Measurements from ENCODE around the gene APPBP2.

APPBP2 gene

DNA sequence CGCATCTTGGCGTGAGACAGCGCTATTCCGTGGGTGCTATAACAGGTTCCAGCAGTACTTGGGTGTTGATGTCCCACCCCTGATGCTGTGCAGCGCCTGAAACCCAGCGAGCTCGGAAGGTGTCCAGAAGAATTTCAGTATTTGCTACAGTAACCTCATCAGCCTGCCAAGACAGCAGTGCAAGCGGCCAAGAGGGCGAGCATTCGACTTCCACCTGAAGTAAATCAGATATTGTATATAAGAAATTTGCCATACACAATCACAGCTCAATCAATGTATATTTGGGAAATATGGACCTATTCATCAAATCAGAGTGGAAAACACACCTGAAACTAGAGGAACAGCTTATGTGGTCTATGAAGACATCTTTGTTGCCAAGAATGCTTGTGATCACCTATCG, 13.0 kb downstream of the APPBP2 start:
- TF ChIP-seq FOXM1 (IDR thresholded peaks at IDR 0.05; ENCODE audit: borderline replicate concordance, low read depth) (no peak), CEBPB (IDR thresholded peaks at IDR 0.05) (no peak), RAD21 (IDR thresholded peaks at IDR 0.05; ENCODE audit: low read depth) (no peak), TCF12 (IDR thresholded peaks at IDR 0.05; ENCODE audit: low read depth) (no peak)

DNA sequence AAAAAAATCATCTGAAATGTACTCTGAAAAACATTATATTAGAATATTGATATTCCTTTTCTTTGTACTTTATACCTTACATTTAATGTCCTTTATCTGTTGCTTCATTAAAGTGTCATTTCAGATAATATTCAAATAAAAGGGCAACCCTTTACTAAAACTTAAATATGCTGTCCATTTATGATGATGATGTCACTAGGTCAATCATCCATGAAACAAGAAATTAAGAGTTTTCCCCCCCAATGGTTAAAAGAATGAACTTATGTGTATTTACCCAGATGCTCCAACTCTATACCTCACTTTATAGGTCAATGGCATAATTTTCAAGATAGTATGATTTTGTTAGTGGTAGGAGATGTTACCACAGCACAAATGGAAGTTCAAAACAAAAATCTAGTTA, 15.3 kb downstream of the APPBP2 start:
- no peak for TF ChIP-seq EP300 (IDR thresholded peaks at IDR 0.05; ENCODE audit: borderline replicate concordance)
- no peak for TF ChIP-seq CEBPB (IDR thresholded peaks at IDR 0.05)
- no peak for TF ChIP-seq TCF12 (IDR thresholded peaks at IDR 0.05; ENCODE audit: low read depth)
- no peak for TF ChIP-seq FOXM1 (IDR thresholded peaks at IDR 0.05; ENCODE audit: borderline replicate concordance, low read depth)
- TF ChIP-seq EGR1 (IDR thresholded peaks at IDR 0.05): no peak
- no peak for TF ChIP-seq TEAD4 (IDR thresholded peaks at IDR 0.05)
- TF ChIP-seq RAD21 (IDR thresholded peaks at IDR 0.05; ENCODE audit: low read depth): no peak
- TF ChIP-seq TAF1 (IDR thresholded peaks at IDR 0.05; ENCODE audit: low read depth): no peak
- TF ChIP-seq, protein P1, sequence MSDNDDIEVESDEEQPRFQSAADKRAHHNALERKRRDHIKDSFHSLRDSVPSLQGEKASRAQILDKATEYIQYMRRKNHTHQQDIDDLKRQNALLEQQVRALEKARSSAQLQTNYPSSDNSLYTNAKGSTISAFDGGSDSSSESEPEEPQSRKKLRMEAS (IDR thresholded peaks at IDR 0.05): no peak
- TF ChIP-seq NFIC (IDR thresholded peaks at IDR 0.05): no peak
- no peak for TF ChIP-seq YY1 (IDR thresholded peaks at IDR 0.05; ENCODE audit: low read depth)

DNA sequence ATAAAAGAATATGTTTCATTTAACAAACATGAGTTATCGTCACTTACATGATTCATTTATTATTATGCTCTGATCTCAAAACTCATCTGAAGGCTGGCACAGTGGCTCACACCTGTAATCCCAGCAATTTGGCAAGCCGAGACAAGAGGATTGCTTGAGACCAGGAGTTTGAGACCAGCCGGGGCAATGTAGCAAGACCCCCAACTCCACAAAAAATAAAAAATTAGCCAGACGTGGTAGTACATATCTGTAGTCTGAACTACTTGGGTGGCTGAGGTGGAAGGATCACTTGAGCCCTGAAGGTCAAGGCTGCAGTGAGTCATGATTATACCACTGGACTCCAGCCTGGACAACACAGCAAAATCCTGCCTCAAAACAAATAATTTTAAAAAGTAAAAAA, 16.0 kb downstream of the APPBP2 start:
- TF ChIP-seq, protein P1 (IDR thresholded peaks at IDR 0.05): no peak
- TF ChIP-seq TAF1 (IDR thresholded peaks at IDR 0.05; ENCODE audit: low read depth): no peak

DNA sequence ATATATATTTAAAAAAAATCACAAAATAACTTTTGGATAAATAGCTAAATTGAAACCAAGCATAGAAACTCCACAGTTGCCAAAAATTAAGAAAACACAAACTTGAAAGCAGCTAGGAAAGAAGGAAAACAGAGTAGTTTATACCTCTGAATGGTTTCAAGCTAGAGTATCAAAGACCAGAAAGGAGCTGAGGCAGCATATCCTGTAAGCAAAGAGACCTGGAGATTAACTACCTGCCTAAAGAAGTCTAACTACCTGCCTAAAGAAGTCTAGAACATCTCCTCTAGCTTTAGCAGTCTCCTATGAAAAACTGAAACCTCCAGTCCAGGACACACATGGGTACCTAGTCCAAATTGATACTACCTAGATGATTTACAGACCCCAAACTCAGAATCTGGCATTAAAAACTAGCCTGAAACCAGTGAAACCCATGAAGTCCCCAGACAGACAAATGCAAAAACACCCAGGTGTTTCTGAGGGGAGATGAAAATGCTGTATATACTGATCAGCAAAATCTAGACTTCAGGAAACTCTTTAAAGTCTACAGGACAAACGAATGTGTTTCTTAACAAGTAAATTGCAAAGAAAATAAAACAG, 17.6 kb downstream of the APPBP2 start:
- no peak for TF ChIP-seq ZBTB7A (IDR thresholded peaks at IDR 0.05; ENCODE audit: low read depth)
- no peak for TF ChIP-seq EP300 (IDR thresholded peaks at IDR 0.05; ENCODE audit: borderline replicate concordance)
- TF ChIP-seq, protein P1 (IDR thresholded peaks at IDR 0.05): no peak
- no peak for TF ChIP-seq TCF12 (IDR thresholded peaks at IDR 0.05; ENCODE audit: low read depth)

DNA sequence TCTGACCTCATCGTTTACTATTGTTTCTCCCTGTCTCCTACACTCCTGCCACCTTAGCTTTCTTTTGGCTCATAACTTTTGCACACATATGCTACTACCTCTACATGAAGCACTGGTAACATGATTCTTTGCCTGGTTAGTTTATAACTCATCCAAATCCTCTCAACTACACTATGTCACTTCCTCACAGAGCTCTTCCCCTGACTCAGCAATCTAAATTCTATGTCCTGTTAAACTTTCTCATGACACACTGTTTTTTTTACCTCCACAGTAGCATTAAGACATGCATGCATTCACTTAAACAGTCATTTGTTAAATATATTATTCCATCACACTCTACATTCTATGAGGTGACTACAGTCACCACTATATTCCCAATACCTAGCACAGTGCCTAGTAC, 19.7 kb downstream of the APPBP2 start:
- TF ChIP-seq CREB1 (IDR thresholded peaks at IDR 0.05; ENCODE audit: low read depth): no peak
- no peak for TF ChIP-seq EGR1 (IDR thresholded peaks at IDR 0.05)
- no peak for TF ChIP-seq NFIC (IDR thresholded peaks at IDR 0.05)
- TF ChIP-seq, protein P1 (IDR thresholded peaks at IDR 0.05): no peak
- TF ChIP-seq, protein P2, sequence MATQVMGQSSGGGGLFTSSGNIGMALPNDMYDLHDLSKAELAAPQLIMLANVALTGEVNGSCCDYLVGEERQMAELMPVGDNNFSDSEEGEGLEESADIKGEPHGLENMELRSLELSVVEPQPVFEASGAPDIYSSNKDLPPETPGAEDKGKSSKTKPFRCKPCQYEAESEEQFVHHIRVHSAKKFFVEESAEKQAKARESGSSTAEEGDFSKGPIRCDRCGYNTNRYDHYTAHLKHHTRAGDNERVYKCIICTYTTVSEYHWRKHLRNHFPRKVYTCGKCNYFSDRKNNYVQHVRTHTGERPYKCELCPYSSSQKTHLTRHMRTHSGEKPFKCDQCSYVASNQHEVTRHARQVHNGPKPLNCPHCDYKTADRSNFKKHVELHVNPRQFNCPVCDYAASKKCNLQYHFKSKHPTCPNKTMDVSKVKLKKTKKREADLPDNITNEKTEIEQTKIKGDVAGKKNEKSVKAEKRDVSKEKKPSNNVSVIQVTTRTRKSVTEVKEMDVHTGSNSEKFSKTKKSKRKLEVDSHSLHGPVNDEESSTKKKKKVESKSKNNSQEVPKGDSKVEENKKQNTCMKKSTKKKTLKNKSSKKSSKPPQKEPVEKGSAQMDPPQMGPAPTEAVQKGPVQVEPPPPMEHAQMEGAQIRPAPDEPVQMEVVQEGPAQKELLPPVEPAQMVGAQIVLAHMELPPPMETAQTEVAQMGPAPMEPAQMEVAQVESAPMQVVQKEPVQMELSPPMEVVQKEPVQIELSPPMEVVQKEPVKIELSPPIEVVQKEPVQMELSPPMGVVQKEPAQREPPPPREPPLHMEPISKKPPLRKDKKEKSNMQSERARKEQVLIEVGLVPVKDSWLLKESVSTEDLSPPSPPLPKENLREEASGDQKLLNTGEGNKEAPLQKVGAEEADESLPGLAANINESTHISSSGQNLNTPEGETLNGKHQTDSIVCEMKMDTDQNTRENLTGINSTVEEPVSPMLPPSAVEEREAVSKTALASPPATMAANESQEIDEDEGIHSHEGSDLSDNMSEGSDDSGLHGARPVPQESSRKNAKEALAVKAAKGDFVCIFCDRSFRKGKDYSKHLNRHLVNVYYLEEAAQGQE (IDR thresholded peaks at IDR 0.05; ENCODE audit: low read depth): no peak
- TF ChIP-seq, protein P3, sequence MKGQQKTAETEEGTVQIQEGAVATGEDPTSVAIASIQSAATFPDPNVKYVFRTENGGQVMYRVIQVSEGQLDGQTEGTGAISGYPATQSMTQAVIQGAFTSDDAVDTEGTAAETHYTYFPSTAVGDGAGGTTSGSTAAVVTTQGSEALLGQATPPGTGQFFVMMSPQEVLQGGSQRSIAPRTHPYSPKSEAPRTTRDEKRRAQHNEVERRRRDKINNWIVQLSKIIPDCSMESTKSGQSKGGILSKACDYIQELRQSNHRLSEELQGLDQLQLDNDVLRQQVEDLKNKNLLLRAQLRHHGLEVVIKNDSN (IDR thresholded peaks at IDR 0.05): no peak
- TF ChIP-seq RAD21 (IDR thresholded peaks at IDR 0.05; ENCODE audit: low read depth): no peak

DNA sequence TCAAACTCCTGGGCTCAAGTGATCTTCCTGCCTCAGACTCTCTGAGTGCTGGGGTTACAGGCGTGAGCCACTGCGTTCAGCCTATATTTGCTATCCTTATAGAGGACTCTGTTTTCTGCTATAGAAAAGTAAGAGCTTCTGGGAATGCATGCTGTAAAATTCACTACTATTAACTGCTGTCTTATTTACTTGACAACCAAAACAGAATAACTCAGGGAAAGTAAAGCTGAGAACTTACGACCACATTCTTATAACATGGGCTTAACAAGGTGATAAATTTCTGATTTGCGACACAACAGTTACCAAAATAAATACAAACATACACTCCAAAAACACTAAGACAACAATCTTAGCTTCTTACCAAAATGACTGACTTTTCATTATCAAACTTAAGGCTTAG, 23.9 kb downstream of the APPBP2 start:
- TF ChIP-seq EP300 (IDR thresholded peaks at IDR 0.05; ENCODE audit: borderline replicate concordance) (no peak), TCF12 (IDR thresholded peaks at IDR 0.05; ENCODE audit: low read depth) (no peak), ZBTB7A (IDR thresholded peaks at IDR 0.05; ENCODE audit: low read depth) (no peak), TAF1 (IDR thresholded peaks at IDR 0.05; ENCODE audit: low read depth) (no peak), RAD21 (IDR thresholded peaks at IDR 0.05; ENCODE audit: low read depth) (no peak), CEBPB (IDR thresholded peaks at IDR 0.05) (no peak)
- TF ChIP-seq, protein P2 (IDR thresholded peaks at IDR 0.05; ENCODE audit: low read depth): no peak
- TF ChIP-seq, protein P1 (IDR thresholded peaks at IDR 0.05): no peak

DNA sequence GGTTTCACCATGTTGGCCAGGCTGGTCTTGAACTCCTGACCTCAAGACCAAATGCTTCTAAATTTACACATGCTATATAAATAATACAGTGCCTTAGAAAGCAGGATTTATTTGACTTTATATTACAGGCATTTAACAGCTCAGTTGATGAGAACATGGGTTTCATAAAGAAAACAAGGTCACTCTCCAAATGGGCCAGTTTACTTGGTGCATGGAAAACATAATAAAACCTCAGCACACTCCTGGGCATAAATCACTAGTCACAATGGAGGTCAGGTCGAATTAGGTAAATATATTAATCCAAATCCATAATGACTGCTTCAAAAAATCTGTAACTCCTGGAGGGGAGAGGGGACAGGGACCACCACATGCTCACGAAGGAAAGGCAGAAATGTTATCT, 24.5 kb downstream of the APPBP2 start:
- TF ChIP-seq, protein P3 (IDR thresholded peaks at IDR 0.05): no peak
- TF ChIP-seq FOXM1 (IDR thresholded peaks at IDR 0.05; ENCODE audit: borderline replicate concordance, low read depth): no peak
- TF ChIP-seq EGR1 (IDR thresholded peaks at IDR 0.05): no peak
- no peak for TF ChIP-seq RAD21 (IDR thresholded peaks at IDR 0.05; ENCODE audit: low read depth)
- TF ChIP-seq, protein P1 (IDR thresholded peaks at IDR 0.05): no peak
- TF ChIP-seq YY1 (IDR thresholded peaks at IDR 0.05; ENCODE audit: low read depth): no peak
- no peak for TF ChIP-seq NFIC (IDR thresholded peaks at IDR 0.05)
